Mesothelial cell of epicardium (in vitro differentiated cells): ENCODE measurements around the gene HIPK3. TPM values are rescaled to one million over a fixed set of nuclear protein-coding genes. Genes with fewer than 3 reads are reported as not detected.

ENCODE experiments used
- DNase-seq, 2 experiments: peaks; one replicate each; pipeline ENCODE4 v3.0.0; 2021; ENCODE audit warnings: low spot score in 2 of 2; ENCODE audit not compliant: unreplicated experiment in 2 of 2
- H3K27ac Mint-ChIP-seq: 2 replicates; pipeline ENCODE4 v1.8.0; 2021; ENCODE audit warnings: mixed read lengths
- H3K27me3 Mint-ChIP-seq: 2 replicates; pipeline ENCODE4 v1.8.0; 2021; ENCODE audit warnings: low read depth, mixed read lengths
- H3K36me3 Mint-ChIP-seq: 2 replicates; pipeline ENCODE4 v1.8.0; 2021; ENCODE audit warnings: mixed read lengths
- H3K4me1 Mint-ChIP-seq: 2 replicates; pipeline ENCODE4 v1.8.0; 2021; ENCODE audit warnings: mixed read lengths
- H3K4me3 Mint-ChIP-seq: 2 replicates; pipeline ENCODE4 v1.8.0; 2021; ENCODE audit warnings: mild to moderate bottlenecking, moderate library complexity, mixed read lengths
- H3K9me3 Mint-ChIP-seq: 2 replicates; pipeline ENCODE4 v1.8.0; 2021; ENCODE audit warnings: mixed read lengths
- total RNA-seq: library from RNA; stranded (reverse); gene quantifications from 3 replicates; pipeline ENCODE4 v1.2.1, GENCODE V29; 2021
- TF ChIP-seq, protein P1 (sequence below): fragments of 200-600 bp; sonication (generic); IDR thresholded peaks from one replicate; pipeline ENCODE4 v1.5.0; 2021; ENCODE audit warnings: antibody characterized with exemption; ENCODE audit not compliant: unreplicated experiment

HIPK3 gene
- total RNA-seq, 1 donor from 2014 or later: 73.3 TPM

- Mint-ChIP-seq H3K27me3 (no peaks in the 10 kb centered on the region), H3K9me3 (no peaks in the 10 kb centered on the region), H3K27ac (no peak overlapping the region), H3K4me1 (peaks cover 7% of the 10 kb centered on the region), H3K36me3 (peaks cover under 1% of the 10 kb centered on the region), H3K4me3 (no peak overlapping the region)
- no peak for DNase-seq
- TF ChIP-seq, protein P1, sequence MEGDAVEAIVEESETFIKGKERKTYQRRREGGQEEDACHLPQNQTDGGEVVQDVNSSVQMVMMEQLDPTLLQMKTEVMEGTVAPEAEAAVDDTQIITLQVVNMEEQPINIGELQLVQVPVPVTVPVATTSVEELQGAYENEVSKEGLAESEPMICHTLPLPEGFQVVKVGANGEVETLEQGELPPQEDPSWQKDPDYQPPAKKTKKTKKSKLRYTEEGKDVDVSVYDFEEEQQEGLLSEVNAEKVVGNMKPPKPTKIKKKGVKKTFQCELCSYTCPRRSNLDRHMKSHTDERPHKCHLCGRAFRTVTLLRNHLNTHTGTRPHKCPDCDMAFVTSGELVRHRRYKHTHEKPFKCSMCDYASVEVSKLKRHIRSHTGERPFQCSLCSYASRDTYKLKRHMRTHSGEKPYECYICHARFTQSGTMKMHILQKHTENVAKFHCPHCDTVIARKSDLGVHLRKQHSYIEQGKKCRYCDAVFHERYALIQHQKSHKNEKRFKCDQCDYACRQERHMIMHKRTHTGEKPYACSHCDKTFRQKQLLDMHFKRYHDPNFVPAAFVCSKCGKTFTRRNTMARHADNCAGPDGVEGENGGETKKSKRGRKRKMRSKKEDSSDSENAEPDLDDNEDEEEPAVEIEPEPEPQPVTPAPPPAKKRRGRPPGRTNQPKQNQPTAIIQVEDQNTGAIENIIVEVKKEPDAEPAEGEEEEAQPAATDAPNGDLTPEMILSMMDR: no peak
These were observed 54.5 kb downstream of the HIPK3 start for GRCh38 chr11:33311680-33312079.

- no peak for DNase-seq
- Mint-ChIP-seq H3K9me3 (no peaks in the 10 kb centered on the region), H3K36me3 (no peaks in the 10 kb centered on the region), H3K27ac (no peak overlapping the region), H3K4me3 (no peak overlapping the region), H3K4me1 (no peaks in the 10 kb centered on the region), H3K27me3 (no peaks in the 10 kb centered on the region)
- TF ChIP-seq, protein P1: no peak
These were observed 58.6 kb downstream of the HIPK3 start for GRCh38 chr11:33315822-33316221.

DNA sequence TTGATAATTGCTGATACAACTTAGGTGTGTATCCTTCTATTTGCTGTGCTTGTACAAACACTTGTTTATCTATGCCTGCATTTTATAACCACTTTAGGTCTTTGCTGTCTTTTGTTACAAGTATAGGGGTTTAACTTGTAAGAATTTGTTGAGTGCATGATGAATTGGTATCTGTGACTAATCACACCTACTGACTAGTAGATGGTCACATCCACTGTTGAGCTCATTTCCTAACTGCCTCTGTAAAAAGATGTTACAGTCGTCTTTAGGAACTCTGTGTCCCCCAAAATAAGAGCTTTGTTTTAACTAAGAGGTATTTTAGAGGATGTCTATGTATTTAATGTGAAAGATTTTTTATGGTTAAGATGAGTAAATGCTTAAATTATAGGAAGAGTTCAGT, 60.5 kb downstream of the HIPK3 start:
- no peaks in the 10 kb centered on the region for H3K4me1 Mint-ChIP-seq
- no peaks in the 10 kb centered on the region for H3K36me3 Mint-ChIP-seq
- no peaks in the 10 kb centered on the region for H3K9me3 Mint-ChIP-seq
- no peak for DNase-seq
- TF ChIP-seq, protein P1: no peak
- no peak overlapping the region for H3K4me3 Mint-ChIP-seq
- H3K27ac Mint-ChIP-seq: no peak overlapping the region
- no peaks in the 10 kb centered on the region for H3K27me3 Mint-ChIP-seq

DNA sequence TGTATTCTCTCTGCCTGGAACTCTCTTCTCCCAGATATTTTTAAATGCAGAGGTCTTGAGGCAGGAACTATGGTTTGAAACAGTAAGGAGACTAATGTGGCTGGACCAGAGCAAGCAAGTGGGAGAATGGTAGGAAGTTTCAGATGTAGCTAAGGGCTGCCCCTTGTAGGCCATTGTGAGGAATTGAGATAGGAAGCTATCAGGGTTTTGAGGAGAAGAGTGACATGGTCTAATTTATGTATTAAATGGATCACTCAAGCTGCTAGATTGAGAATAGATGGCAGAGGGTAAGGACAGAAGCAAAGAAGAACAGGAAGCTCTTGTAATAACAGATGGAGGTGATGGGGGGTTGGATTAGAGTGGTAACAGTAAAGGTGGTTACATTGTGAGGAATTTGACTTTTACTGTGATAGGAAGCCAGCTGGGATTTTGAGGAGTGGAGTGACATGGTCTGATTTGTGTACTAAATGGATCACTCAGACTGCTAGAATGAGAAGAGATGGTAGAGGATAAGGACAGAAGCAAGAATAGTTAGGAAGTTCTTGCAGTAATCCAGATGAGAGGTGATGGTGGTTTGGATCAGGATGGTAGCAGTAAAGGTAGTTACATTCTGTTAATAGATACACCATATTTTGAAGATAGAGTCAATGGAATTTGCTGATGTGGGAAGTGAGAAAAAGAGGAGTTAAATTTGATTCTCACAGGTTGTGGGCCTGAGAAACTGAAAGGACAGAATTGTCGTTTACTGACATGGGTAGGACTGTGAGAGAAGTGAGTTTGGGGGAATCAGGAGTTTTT, 63.0 kb downstream of the HIPK3 start:
- H3K27me3 Mint-ChIP-seq: no peaks in the 10 kb centered on the region
- DNase-seq: no peak
- H3K36me3 Mint-ChIP-seq: no peaks in the 10 kb centered on the region
- H3K4me1 Mint-ChIP-seq: peaks cover 6% of the 10 kb centered on the region
- H3K9me3 Mint-ChIP-seq: no peaks in the 10 kb centered on the region
- TF ChIP-seq, protein P1: no peak
- H3K27ac Mint-ChIP-seq: no peak overlapping the region
- H3K4me3 Mint-ChIP-seq: no peak overlapping the region

DNA sequence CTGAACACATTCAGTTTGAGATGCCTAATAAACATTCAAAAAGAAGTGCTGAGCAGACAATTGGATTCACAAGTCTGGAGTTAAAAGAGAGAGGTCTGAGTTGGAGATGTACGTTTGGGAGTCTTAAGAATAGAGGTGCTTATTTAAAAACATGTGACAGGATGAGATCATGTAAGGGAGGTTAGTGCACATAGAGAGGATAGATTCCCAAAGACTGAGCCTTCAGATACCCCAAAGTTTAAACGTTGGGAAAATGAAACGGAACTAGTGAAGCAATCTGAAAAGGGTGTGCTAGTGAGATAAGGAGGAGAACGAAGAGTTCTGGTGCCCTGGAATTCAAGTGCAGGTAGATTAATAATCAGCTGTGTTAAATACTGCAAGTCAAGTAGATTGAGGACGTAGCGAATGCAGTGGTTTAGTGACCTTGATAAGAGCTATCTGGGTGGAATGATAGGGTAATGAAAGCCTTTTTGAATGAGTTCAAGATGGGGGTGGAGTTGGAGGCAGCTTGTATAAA, 63.7 kb downstream of the HIPK3 start:
- Mint-ChIP-seq H3K27ac (no peak overlapping the region), H3K27me3 (no peaks in the 10 kb centered on the region), H3K4me3 (no peak overlapping the region), H3K9me3 (no peaks in the 10 kb centered on the region), H3K4me1 (peaks cover 6% of the 10 kb centered on the region), H3K36me3 (no peaks in the 10 kb centered on the region)
- TF ChIP-seq, protein P1: no peak
- DNase-seq: no peak
